ENCODE data around the gene PNPLA1.

The PNPLA1 gene

GRCh38 chr6:36326356-36326995, 56.6 kb downstream of the PNPLA1 start:
- TF ChIP-seq, protein P1, sequence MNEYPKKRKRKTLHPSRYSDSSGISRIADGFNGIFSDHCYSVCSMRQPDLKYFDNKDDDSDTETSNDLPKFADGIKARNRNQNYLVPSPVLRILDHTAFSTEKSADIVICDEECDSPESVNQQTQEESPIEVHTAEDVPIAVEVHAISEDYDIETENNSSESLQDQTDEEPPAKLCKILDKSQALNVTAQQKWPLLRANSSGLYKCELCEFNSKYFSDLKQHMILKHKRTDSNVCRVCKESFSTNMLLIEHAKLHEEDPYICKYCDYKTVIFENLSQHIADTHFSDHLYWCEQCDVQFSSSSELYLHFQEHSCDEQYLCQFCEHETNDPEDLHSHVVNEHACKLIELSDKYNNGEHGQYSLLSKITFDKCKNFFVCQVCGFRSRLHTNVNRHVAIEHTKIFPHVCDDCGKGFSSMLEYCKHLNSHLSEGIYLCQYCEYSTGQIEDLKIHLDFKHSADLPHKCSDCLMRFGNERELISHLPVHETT (tag by site-specific recombination; IDR thresholded peaks at IDR 0.05) = no peak
- TF ChIP-seq ZNF175 (tag by site-specific recombination; IDR thresholded peaks at IDR 0.05) (no peak), KLF10 (tag by site-specific recombination; IDR thresholded peaks at IDR 0.05) (no peak), ZNF37A (tag by site-specific recombination; IDR thresholded peaks at IDR 0.05) (no peak), ZNF121 (tag by site-specific recombination; IDR thresholded peaks at IDR 0.05) (no peak), GLIS1 (tag by site-specific recombination; IDR thresholded peaks at IDR 0.05) (peak; percentile 49; the same call in 1 of the 2 replicates), ZBTB17 (tag by site-specific recombination; IDR thresholded peaks at IDR 0.05) (peak; percentile 45; the same call in 1 of the 2 replicates)
- TF ChIP-seq, protein P2, sequence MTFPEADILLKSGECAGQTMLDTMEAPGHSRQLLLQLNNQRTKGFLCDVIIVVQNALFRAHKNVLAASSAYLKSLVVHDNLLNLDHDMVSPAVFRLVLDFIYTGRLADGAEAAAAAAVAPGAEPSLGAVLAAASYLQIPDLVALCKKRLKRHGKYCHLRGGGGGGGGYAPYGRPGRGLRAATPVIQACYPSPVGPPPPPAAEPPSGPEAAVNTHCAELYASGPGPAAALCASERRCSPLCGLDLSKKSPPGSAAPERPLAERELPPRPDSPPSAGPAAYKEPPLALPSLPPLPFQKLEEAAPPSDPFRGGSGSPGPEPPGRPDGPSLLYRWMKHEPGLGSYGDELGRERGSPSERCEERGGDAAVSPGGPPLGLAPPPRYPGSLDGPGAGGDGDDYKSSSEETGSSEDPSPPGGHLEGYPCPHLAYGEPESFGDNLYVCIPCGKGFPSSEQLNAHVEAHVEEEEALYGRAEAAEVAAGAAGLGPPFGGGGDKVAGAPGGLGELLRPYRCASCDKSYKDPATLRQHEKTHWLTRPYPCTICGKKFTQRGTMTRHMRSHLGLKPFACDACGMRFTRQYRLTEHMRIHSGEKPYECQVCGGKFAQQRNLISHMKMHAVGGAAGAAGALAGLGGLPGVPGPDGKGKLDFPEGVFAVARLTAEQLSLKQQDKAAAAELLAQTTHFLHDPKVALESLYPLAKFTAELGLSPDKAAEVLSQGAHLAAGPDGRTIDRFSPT (tag by site-specific recombination; IDR thresholded peaks at IDR 0.05) = no peak
- no peak overlapping the region for H3K27ac ChIP-seq (ENCODE audit: extremely low read depth, low read depth, low read length)
- no peaks in the 10 kb centered on the region for H3K9me3 ChIP-seq (ENCODE audit: control insufficient read depth, insufficient read depth, low read depth, low read length)
- no peak overlapping the region for H3K4me3 ChIP-seq (ENCODE audit: low read depth, low read length)
- ChIA-PET CTCF (interaction anchor here (0.6 to 6.3 kb wide), 5 partner anchors 15 to 775 kb away, joined by 3 to 40 read pairs (median 4); no protein-coding TSS in a partner anchor), POLR2A (interaction anchor here (0.5 kb wide), 1 partner anchor 166 kb away, joined by 6 read pairs; no protein-coding TSS in a partner anchor)
- H3K4me1 ChIP-seq (ENCODE audit: control insufficient read depth, insufficient read depth, low read length) = no peaks in the 10 kb centered on the region
- no peaks in the 10 kb centered on the region for H3K36me3 ChIP-seq (ENCODE audit: control insufficient read depth in 2 of 2, insufficient read depth in 1 of 2, low read length in 2 of 2)

DNA sequence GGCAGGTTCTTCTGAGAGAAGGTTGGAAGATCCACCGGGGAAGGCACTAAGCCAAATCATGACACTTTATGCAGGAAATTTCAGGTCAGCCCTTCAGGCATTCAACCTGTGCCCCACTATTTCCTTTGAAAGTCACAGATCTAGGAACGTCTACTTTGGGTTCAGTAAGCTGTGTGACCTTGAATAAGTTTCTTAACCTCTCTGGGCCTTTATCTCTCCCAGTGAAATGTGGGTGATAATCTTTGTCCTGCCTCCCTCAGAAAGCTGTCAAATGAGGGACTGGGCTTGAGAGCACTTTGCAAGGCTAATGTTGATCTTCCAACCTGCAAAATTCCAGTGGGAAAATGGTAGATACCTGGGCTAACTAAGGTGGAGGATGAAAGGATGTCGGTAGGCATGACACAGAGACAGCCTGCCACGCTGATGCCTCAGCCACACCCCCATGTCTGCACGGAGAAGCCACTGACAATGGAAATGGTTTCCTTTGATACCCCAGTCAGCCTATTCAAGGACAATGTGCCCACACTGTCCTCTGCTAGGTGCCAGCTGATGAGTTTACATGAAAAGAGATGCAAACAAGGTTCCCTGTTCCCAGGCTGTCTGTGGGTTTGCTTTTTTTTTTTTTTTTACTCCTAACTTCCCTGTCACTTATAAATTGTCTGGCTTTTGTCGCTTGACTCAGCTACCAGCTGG, 57.5 kb downstream of the PNPLA1 start:
- ChIA-PET CTCF (interaction anchor here (0.9 to 6.3 kb wide), 3 partner anchors 14 to 32 kb away, joined by 3 to 40 read pairs (median 3); no protein-coding TSS in a partner anchor), POLR2A (interaction anchor here (0.7 kb wide), 1 partner anchor 43 kb away, joined by 3 read pairs; no protein-coding TSS in a partner anchor)
- peak; percentile 89 for TF ChIP-seq ZNF768 (tag by site-specific recombination; IDR thresholded peaks at IDR 0.05)
- no peak for TF ChIP-seq ZNF530 (tag by site-specific recombination; IDR thresholded peaks at IDR 0.05; ENCODE audit: low read depth)
- no peaks in the 10 kb centered on the region for H3K9me3 ChIP-seq (ENCODE audit: control insufficient read depth, insufficient read depth, low read depth, low read length)
- no peaks in the 10 kb centered on the region for H3K4me1 ChIP-seq (ENCODE audit: control insufficient read depth, insufficient read depth, low read length)
- no peak overlapping the region for H3K27ac ChIP-seq (ENCODE audit: extremely low read depth, low read depth, low read length)
- no peak overlapping the region for H3K4me3 ChIP-seq (ENCODE audit: low read depth, low read length)
- H3K36me3 ChIP-seq (ENCODE audit: control insufficient read depth in 2 of 2, insufficient read depth in 1 of 2, low read length in 2 of 2) = no peaks in the 10 kb centered on the region

GRCh38 chr6:36327919-36328236, 58.0 kb downstream of the PNPLA1 start:
- H3K36me3 ChIP-seq (ENCODE audit: control insufficient read depth in 2 of 2, insufficient read depth in 1 of 2, low read length in 2 of 2) = no peaks in the 10 kb centered on the region
- no peaks in the 10 kb centered on the region for H3K9me3 ChIP-seq (ENCODE audit: control insufficient read depth, insufficient read depth, low read depth, low read length)
- POLR2A ChIA-PET = interaction anchor here (0.7 kb wide), 1 partner anchor 44 kb away, joined by 3 read pairs; no protein-coding TSS in a partner anchor
- no peak overlapping the region for H3K27ac ChIP-seq (ENCODE audit: extremely low read depth, low read depth, low read length)
- CTCF ChIA-PET = interaction anchor here (0.7 to 6.3 kb wide), 4 partner anchors 13 to 167 kb away, joined by 3 to 40 read pairs (median 3); no protein-coding TSS in a partner anchor
- no peak overlapping the region for H3K4me3 ChIP-seq (ENCODE audit: low read depth, low read length)
- H3K4me1 ChIP-seq (ENCODE audit: control insufficient read depth, insufficient read depth, low read length) = no peaks in the 10 kb centered on the region
- TF ChIP-seq, protein P3, sequence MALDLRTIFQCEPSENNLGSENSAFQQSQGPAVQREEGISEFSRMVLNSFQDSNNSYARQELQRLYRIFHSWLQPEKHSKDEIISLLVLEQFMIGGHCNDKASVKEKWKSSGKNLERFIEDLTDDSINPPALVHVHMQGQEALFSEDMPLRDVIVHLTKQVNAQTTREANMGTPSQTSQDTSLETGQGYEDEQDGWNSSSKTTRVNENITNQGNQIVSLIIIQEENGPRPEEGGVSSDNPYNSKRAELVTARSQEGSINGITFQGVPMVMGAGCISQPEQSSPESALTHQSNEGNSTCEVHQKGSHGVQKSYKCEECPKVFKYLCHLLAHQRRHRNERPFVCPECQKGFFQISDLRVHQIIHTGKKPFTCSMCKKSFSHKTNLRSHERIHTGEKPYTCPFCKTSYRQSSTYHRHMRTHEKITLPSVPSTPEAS (tag by site-specific recombination; IDR thresholded peaks at IDR 0.05) = no peak
- TF ChIP-seq ZNF560 (tag by site-specific recombination; IDR thresholded peaks at IDR 0.05; ENCODE audit: borderline replicate concordance) (no peak), ZNF121 (tag by site-specific recombination; IDR thresholded peaks at IDR 0.05) (no peak), ZNF600 (tag by site-specific recombination; IDR thresholded peaks at IDR 0.05) (no peak), ZNF214 (tag by site-specific recombination; IDR thresholded peaks at IDR 0.05; ENCODE audit: borderline replicate concordance) (no peak), ZNF366 (tag by site-specific recombination; conservative IDR thresholded peaks at IDR 0.05) (no peak), GFI1B (tag by site-specific recombination; IDR thresholded peaks at IDR 0.05) (no peak), ZNF274 (IDR thresholded peaks at IDR 0.05; ENCODE audit: low read length) (no peak), ZNF274 (tag by site-specific recombination; IDR thresholded peaks at IDR 0.05; ENCODE audit: borderline replicate concordance) (no peak), ZNF664 (tag by site-specific recombination; IDR thresholded peaks at IDR 0.05) (no peak), ZNF174 (tag by site-specific recombination; IDR thresholded peaks at IDR 0.05) (no peak), GLIS1 (tag by site-specific recombination; IDR thresholded peaks at IDR 0.05) (no peak), ZNF138 (tag by site-specific recombination; IDR thresholded peaks at IDR 0.05; ENCODE audit: borderline replicate concordance) (no peak), ZNF302 (tag by site-specific recombination; IDR thresholded peaks at IDR 0.05; ENCODE audit: low read depth) (no peak)
- TF ChIP-seq, protein P4, sequence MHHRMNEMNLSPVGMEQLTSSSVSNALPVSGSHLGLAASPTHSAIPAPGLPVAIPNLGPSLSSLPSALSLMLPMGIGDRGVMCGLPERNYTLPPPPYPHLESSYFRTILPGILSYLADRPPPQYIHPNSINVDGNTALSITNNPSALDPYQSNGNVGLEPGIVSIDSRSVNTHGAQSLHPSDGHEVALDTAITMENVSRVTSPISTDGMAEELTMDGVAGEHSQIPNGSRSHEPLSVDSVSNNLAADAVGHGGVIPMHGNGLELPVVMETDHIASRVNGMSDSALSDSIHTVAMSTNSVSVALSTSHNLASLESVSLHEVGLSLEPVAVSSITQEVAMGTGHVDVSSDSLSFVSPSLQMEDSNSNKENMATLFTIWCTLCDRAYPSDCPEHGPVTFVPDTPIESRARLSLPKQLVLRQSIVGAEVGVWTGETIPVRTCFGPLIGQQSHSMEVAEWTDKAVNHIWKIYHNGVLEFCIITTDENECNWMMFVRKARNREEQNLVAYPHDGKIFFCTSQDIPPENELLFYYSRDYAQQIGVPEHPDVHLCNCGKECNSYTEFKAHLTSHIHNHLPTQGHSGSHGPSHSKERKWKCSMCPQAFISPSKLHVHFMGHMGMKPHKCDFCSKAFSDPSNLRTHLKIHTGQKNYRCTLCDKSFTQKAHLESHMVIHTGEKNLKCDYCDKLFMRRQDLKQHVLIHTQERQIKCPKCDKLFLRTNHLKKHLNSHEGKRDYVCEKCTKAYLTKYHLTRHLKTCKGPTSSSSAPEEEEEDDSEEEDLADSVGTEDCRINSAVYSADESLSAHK (tag by site-specific recombination; IDR thresholded peaks at IDR 0.05) = no peak

Data from HEK293 (cell line).